Activated T-helper 1 cell treated with anti-CD3 and anti-CD28 coated beads, Interleukin-12 subunit alpha, Interleukin-12 subunit beta, Interleukin-2, Interleukin-4 antibody, amounts not matched to agents 30 ng/mL and 10 ng/mL and 1 ng/mL, durations not matched to agents 14 hours and 24 hours and 36 hours (primary cell): ENCODE measurements around the gene CNTN4. TPM values are rescaled to one million over a fixed set of nuclear protein-coding genes. Genes with fewer than 3 reads are reported as not detected.
"Not testable (repeated sequence)": the region's sequence is repeated elsewhere in the genome, so short reads cannot be mapped to it uniquely, and the experiment has no call there.

Source experiments
- DNase-seq: peaks from one replicate; pipeline ENCODE4 v3.0.0; 2021; ENCODE audit warnings: low spot score
- H3K27ac Mint-ChIP-seq: one replicate; pipeline ENCODE4 v1.8.0; 2021; ENCODE audit warnings: mild to moderate bottlenecking, mixed read lengths
- H3K27me3 Mint-ChIP-seq: one replicate; pipeline ENCODE4 v1.8.0; 2022; ENCODE audit warnings: mild to moderate bottlenecking, moderate library complexity, mixed read lengths; ENCODE audit not compliant: insufficient read depth
- H3K36me3 Mint-ChIP-seq: one replicate; pipeline ENCODE4 v1.8.0; 2021; ENCODE audit warnings: low read depth, mixed read lengths
- H3K4me1 Mint-ChIP-seq: one replicate; pipeline ENCODE4 v1.8.0; 2021; ENCODE audit warnings: low read depth, mixed read lengths
- H3K4me3 Mint-ChIP-seq: one replicate; pipeline ENCODE4 v1.8.0; 2021; ENCODE audit warnings: mild to moderate bottlenecking, moderate library complexity, mixed read lengths
- H3K9me3 Mint-ChIP-seq: one replicate; pipeline ENCODE4 v1.8.0; 2021; ENCODE audit warnings: mixed read lengths
- intact Hi-C: fragments of 100-400 bp; cut with micrococcal nuclease; formaldehyde crosslinking; loops from one replicate; pipeline ENCODE4 v1.15.1; 2024
- total RNA-seq: library from RNA; stranded (reverse); gene quantifications from 2 replicates; pipeline ENCODE4 v1.2.3, GENCODE V29; 2022

CNTN4 gene
- total RNA-seq, 1 donor from 2014 or later = not detected

DNA sequence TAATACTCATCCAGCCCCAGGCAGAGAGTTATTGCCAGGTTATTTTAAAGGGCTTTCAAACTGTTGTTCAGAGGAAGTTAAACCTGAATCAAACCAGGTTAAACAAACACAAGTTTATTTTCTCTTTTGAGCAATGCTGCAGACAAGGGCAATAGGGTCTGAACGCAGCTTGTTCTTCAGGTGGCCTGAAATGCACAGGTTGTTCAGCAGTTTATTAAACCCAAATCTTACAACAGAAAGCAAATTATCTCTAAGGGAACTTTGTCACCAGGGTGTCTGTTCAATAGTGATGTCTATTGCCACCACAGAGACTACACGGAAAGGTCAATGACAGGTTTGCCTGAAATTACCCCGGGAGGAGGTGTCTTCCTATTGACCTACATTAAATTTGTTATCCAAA, 877.5 kb downstream of the CNTN4 start:
- H3K27me3 Mint-ChIP-seq = peaks cover 3% of the 10 kb centered on the region
- intact Hi-C loops = no loop called here
- H3K4me1 Mint-ChIP-seq = no peaks in the 10 kb centered on the region
- H3K4me3 Mint-ChIP-seq = no peak overlapping the region
- DNase-seq = no peak
- no peaks in the 10 kb centered on the region for H3K36me3 Mint-ChIP-seq
- H3K9me3 Mint-ChIP-seq = no peaks in the 10 kb centered on the region
- no peak overlapping the region for H3K27ac Mint-ChIP-seq

DNA sequence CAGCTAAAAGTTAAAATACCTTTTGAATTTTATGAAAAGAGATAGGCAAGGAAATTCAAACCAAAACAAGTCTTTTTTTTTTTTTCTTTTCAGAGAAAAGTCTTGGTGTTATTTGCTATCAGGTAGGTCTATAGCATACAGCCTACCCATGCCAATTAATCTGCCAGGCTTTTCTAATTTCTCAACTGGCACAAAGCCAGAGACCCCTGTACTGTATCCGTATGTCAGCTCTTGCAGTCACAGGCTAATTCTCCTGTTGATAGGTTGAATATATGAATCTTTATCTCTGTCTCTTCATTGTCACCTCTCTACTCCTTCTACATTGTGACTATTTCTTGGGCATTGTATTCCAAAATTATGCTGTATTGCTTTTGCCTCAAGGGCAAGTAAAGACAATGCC, 878.1 kb downstream of the CNTN4 start:
- no peak overlapping the region for H3K4me3 Mint-ChIP-seq
- no peaks in the 10 kb centered on the region for H3K4me1 Mint-ChIP-seq
- intact Hi-C loops = no loop called here
- H3K36me3 Mint-ChIP-seq = no peaks in the 10 kb centered on the region
- no peak overlapping the region for H3K27ac Mint-ChIP-seq
- no peaks in the 10 kb centered on the region for H3K9me3 Mint-ChIP-seq
- DNase-seq = no peak
- H3K27me3 Mint-ChIP-seq = peaks cover 3% of the 10 kb centered on the region

DNA sequence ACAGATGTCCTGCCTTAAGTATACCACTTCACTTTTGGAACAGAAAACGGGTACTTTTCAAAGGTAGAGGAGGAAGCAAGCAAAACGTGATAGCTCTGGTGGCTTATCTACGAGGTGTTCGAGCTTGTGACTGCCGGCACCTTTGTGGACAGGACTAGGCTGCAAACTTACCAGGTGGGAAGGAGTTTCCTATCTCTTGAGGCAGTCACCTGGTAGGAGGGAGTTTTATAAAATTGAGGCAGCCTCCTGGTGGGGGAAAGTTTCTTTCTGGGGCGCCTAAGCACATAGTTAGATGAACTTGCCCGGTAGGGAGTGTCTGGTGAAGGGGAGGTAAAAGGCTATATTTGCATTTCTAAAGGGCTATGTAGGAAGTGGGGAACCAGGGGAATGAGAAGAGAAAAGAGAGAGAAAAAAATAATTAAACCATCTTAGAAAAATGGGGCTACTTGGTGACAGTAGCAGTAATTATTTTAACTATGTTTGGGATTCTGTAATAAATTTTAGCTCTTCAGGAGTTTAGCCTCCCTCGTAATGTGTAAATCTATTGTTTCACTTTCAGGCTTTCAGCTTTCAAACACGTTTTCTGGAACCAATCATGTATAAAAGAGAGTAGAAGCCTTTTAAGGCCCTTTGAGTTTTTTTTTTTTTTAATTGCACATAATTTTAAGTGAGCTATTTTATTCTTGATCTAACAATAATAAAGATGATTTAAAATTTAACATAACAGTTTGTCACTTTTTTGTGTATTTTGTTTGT, 880.5 kb downstream of the CNTN4 start:
- no peaks in the 10 kb centered on the region for H3K36me3 Mint-ChIP-seq
- H3K9me3 Mint-ChIP-seq = no peaks in the 10 kb centered on the region
- H3K27ac Mint-ChIP-seq = no peak overlapping the region
- peaks cover 3% of the 10 kb centered on the region for H3K27me3 Mint-ChIP-seq
- no peaks in the 10 kb centered on the region for H3K4me1 Mint-ChIP-seq
- intact Hi-C loops = no loop called here
- H3K4me3 Mint-ChIP-seq = no peak overlapping the region
- DNase-seq = no peak

DNA sequence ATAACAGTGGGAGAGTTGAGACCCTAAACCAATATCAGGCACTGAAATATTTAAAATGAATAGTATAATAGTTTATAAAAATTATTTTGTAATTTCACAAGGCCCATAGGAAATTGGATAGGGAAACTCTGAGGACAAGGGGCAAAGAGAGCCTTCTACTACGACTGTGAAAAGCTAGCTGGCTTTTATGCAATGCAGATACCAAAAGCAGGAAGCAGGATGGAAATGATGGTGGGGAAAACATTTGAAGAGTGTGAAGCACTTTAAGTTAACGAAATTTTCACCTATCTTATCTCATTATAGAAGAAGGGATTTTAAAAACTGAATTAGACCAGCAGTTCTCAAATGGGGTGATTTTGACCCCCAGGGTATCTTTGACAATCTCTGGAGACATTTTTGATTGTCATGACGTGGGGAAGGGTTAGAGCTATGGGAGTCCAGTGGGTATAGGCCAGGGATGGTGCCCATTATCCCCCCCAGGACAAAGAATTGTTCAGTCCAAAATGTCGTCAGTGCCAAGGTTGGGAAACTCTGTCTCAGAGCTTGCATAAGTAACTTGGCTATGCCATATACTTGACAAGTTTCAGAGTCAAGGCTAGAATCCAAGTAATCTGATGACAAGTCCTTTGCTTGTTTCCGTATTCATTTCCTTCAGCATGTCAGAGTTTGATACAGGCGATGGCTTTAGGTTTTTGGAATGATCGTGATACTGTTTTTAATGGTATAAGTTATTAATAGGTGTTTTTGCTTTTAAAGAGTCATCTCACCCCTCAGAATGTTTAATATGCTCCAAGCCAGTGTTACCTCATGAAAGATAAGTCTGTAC, 885.6 kb downstream of the CNTN4 start:
- DNase-seq = no peak
- no peaks in the 10 kb centered on the region for H3K36me3 Mint-ChIP-seq
- no peaks in the 10 kb centered on the region for H3K27me3 Mint-ChIP-seq
- no peaks in the 10 kb centered on the region for H3K9me3 Mint-ChIP-seq
- H3K4me1 Mint-ChIP-seq = no peaks in the 10 kb centered on the region
- intact Hi-C loops = no loop called here
- H3K4me3 Mint-ChIP-seq = no peak overlapping the region
- no peak overlapping the region for H3K27ac Mint-ChIP-seq

DNA sequence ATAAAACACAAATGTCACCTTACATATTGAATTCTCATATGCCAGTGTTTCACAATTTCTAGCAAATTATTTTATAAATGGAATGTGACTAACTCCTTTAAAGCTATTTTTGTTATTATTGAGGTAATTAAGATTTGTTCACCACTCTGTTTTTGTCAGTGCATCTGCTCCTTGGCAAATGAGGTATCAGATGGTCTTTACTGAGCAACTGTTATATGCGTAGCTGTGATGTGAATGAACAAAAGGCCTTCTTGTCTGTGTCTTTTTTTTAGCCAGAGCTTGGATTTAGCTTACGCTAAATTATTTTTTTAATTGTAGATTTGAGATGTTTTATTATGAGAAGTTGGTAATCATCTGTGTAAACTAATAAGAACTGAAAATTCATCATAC, 886.2 kb downstream of the CNTN4 start:
- Mint-ChIP-seq H3K27ac (no peak overlapping the region), H3K4me1 (no peaks in the 10 kb centered on the region), H3K27me3 (no peaks in the 10 kb centered on the region), H3K9me3 (no peaks in the 10 kb centered on the region), H3K36me3 (no peaks in the 10 kb centered on the region), H3K4me3 (no peak overlapping the region)
- no peak for DNase-seq
- intact Hi-C loops = no loop called here

DNA sequence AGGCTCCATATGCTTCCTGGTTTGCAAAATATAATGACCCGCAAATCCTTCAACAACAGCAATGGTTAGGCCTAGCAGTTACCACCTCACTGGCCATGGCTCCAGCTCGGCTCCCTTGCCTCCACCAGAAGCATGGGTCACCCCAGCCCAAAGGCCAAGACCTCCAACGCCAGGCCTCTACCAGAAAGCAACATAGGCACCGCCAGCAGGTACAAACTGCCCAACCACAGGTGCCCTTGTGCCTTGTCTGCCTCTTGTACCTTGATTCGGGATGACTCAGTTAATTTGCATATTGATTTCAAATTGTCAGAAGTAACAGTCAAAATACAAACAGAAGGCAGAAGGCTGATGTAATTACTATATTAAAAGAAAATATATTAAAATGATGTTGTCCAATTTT, 886.8 kb downstream of the CNTN4 start:
- intact Hi-C loops = no loop called here
- Mint-ChIP-seq H3K27me3 (no peaks in the 10 kb centered on the region), H3K4me3 (no peak overlapping the region)

DNA sequence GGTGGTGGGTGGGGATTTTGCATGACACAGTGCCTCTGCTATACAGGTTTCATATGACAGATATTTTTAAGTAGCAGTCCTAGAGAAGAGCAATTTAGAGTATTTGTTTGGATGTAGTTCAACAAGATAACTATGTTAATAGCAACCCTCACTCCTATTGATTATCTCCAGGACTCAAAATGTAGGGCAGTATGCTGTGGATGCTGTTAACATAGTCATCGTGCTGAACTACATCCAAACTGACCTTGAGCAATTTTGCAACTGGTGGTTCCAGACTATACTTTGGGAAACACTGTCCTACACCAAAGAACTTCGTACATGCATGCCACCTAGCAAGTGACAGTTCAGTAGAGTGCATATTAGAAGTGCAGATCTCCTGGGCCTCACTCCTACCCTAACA, 893.9 kb downstream of the CNTN4 start:
- no peak overlapping the region for H3K4me3 Mint-ChIP-seq
- intact Hi-C loops = no loop called here
- H3K36me3 Mint-ChIP-seq = no peaks in the 10 kb centered on the region
- no peak for DNase-seq
- no peaks in the 10 kb centered on the region for H3K9me3 Mint-ChIP-seq
- H3K27ac Mint-ChIP-seq = no peak overlapping the region
- no peaks in the 10 kb centered on the region for H3K4me1 Mint-ChIP-seq
- H3K27me3 Mint-ChIP-seq = peaks cover 2% of the 10 kb centered on the region

More for the DNA sequence above, 886.8 kb downstream of the CNTN4 start:
- Mint-ChIP-seq H3K9me3 (no peaks in the 10 kb centered on the region), H3K36me3 (no peaks in the 10 kb centered on the region), H3K27ac (no peak overlapping the region), H3K4me1 (no peaks in the 10 kb centered on the region)
- no peak for DNase-seq

DNA sequence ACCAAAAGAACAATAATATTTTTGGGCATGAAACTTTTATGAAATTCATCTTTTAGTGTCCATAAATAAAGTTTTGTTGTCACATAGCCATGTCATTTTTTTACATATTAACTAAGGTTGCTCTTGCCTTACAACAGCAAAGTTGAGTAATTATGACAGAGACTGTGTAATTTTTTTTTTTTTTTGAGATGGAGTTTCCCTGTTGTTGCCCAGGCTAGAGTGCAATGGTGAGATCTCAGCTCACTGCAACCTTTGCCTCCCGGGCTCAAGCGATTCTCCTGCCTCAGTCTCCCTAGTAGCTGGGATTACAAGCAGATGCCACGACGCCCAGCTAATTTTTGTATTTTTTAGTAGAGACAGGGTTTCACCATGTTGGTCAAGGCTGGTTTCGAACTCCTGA, 894.5 kb downstream of the CNTN4 start:
- H3K27ac Mint-ChIP-seq, DNase-seq, intact Hi-C loops: not testable (repeated sequence)

DNA sequence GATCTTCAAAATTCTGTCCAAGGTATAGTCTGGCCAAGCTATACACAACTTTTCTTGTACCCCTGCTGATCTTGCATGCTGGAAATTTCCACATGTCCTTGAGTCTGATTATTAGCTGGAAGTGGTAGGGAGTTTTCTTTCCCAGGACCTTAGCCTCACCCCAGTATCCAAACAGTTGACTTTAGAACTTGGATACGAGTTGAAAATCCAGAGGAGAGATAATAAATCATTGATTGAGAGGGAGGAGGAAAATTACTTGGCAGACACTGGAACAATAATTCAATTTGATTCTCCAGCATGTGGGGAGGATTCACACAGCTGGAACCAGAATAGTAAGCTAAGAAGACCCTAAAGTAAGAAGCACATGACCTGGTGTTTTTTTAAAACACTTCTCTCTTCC, 895.1 kb downstream of the CNTN4 start:
- no peaks in the 10 kb centered on the region for H3K9me3 Mint-ChIP-seq
- no peak overlapping the region for H3K27ac Mint-ChIP-seq
- H3K4me3 Mint-ChIP-seq = no peak overlapping the region
- H3K36me3 Mint-ChIP-seq = no peaks in the 10 kb centered on the region
- intact Hi-C loops = no loop called here
- DNase-seq = no peak
- peaks cover 2% of the 10 kb centered on the region for H3K27me3 Mint-ChIP-seq
- H3K4me1 Mint-ChIP-seq = no peaks in the 10 kb centered on the region

More for the DNA sequence above, 894.5 kb downstream of the CNTN4 start:
- not testable (repeated sequence) for H3K36me3 Mint-ChIP-seq, H3K4me3 Mint-ChIP-seq, H3K4me1 Mint-ChIP-seq, H3K9me3 Mint-ChIP-seq, H3K27me3 Mint-ChIP-seq

DNA sequence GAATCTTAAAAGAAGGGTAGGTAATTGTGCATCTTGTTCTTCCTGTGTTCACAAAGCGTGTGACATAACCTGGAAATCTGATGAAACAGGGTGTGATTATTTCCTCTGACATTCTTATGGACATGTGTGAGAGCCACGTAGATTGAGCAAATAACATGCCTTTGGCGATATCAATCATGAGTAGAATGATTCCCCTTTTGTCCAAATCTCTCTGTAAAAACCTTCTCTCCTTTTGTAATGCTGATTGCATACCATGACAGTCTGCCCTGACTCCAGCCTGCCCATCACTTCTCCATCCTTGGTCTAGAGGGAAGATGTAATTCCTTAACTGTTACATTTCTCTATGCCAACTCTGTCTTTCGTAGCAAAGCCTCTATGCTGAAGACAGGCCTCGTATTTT, 896.5 kb downstream of the CNTN4 start:
- DNase-seq = no peak
- Mint-ChIP-seq H3K36me3 (no peaks in the 10 kb centered on the region), H3K27ac (no peak overlapping the region), H3K4me3 (no peak overlapping the region), H3K27me3 (peaks cover 2% of the 10 kb centered on the region), H3K4me1 (no peaks in the 10 kb centered on the region), H3K9me3 (no peaks in the 10 kb centered on the region)
- intact Hi-C loops = no loop called here

DNA sequence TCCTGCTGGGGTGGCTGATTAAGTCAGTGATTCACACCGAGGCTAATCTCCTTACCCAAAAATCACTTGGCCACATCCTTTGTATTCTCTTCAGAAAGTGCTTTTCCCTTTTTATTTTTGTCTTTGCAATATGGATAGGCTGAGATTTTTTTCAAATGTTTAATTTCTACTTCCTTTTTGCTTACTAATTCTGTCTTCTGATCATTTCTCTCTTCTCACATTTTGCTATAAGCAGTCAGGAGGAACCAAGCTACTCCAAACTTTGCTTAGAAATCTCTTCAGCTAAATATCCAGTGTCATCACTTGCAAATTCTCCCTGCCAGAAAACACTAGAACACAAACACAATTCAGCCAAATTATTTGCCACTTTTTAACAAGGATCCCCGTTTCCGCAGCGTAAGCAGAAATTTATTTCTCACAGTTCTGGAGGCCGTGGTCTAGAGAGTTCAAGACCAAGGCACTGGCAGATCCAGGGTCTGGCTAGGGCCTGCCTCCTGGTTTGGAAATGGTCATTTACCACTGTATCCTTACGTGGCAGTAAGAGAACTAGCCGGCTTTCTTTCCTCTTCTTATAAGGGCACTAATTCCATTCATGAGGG, 906.6 kb downstream of the CNTN4 start:
- Mint-ChIP-seq H3K27ac (no peak overlapping the region), H3K9me3 (no peaks in the 10 kb centered on the region), H3K4me1 (no peaks in the 10 kb centered on the region), H3K36me3 (no peaks in the 10 kb centered on the region), H3K27me3 (no peaks in the 10 kb centered on the region), H3K4me3 (no peak overlapping the region)
- no peak for DNase-seq
- intact Hi-C loops = no loop called here

DNA sequence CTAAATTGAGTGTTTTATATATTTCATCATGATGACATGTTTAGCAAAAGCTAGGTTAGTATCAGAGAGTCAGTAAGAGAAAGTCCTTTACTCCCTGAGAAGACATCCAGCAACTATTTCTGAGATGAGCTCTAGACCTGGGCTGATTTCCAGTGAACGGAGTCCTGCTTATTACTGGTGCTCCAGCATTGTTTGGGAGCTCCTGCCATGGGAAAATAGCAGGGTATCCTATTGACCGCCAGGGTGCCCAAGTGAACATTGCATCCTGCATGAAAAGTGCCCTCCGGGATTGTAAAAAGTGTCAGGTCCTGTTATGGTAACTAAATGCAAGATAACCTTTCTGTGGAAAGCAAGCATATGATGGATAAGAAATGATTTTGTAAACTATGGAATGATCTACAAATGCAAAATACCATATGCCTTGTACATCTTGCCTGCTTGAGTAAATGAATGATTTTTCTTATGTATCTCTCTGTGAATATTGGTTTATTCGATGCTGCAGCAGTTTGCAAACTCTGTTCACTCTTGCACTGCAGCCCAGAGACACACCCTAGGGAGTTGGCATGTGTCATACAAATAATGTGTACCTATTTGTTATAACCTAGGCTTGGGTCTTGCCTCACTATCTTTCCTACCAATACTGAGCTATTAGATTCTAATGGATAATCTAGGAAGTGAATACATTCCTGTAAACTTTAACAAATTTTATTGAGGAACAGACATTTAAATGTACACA, 914.8 kb downstream of the CNTN4 start:
- intact Hi-C loops = no loop called here
- no peaks in the 10 kb centered on the region for H3K4me1 Mint-ChIP-seq
- DNase-seq = no peak
- no peaks in the 10 kb centered on the region for H3K9me3 Mint-ChIP-seq
- H3K4me3 Mint-ChIP-seq = no peak overlapping the region
- H3K36me3 Mint-ChIP-seq = no peaks in the 10 kb centered on the region
- H3K27me3 Mint-ChIP-seq = peaks cover 3% of the 10 kb centered on the region
- H3K27ac Mint-ChIP-seq = no peak overlapping the region
